GM19099 (cell line): ENCODE results near the gene TTBK2.

Experiments used
- POLR2A ChIP-seq: IDR thresholded peaks from 3 replicates; pipeline ENCODE4 v1.6.1; 2011; ENCODE audit warnings: low read depth; ENCODE audit not compliant: insufficient read length; ENCODE audit errors: extremely low read depth

The TTBK2 gene

GRCh38 chr15:42858540-42858939 lies 62.0 kb downstream of the TTBK2 start:
- TF ChIP-seq POLR2A: no peak

- TF ChIP-seq POLR2A: no peak
Measured at GRCh38 chr15:42854576-42854975, 66.0 kb downstream of the TTBK2 start.

- TF ChIP-seq POLR2A: no peak
Measured at GRCh38 chr15:42849836-42850235, 70.7 kb downstream of the TTBK2 start.

GRCh38 chr15:42848846-42849245 lies 71.7 kb downstream of the TTBK2 start:
- no peak for TF ChIP-seq POLR2A

- TF ChIP-seq POLR2A: no peak
Measured at GRCh38 chr15:42846647-42847046, 73.9 kb downstream of the TTBK2 start.

- no peak for TF ChIP-seq POLR2A
Measured at GRCh38 chr15:42845581-42845980, 75.0 kb downstream of the TTBK2 start.

GRCh38 chr15:42843699-42844098 lies 76.9 kb downstream of the TTBK2 start:
- TF ChIP-seq POLR2A: no peak

GRCh38 chr15:42836251-42836650 lies 84.3 kb downstream of the TTBK2 start:
- TF ChIP-seq POLR2A: no peak

- no peak for TF ChIP-seq POLR2A
Measured at GRCh38 chr15:42832576-42832975, 88.0 kb downstream of the TTBK2 start.

GRCh38 chr15:42826251-42826890 lies 94.2 kb downstream of the TTBK2 start:
- no peak for TF ChIP-seq POLR2A

- no peak for TF ChIP-seq POLR2A
Measured at GRCh38 chr15:42825599-42825998, 95.0 kb downstream of the TTBK2 start.

- no peak for TF ChIP-seq POLR2A
Measured at GRCh38 chr15:42820811-42821210, 99.8 kb downstream of the TTBK2 start.

GRCh38 chr15:42819786-42820185 lies 100.8 kb downstream of the TTBK2 start:
- no peak for TF ChIP-seq POLR2A

- TF ChIP-seq POLR2A: no peak
Measured at GRCh38 chr15:42811433-42811832, 109.1 kb downstream of the TTBK2 start.

- no peak for TF ChIP-seq POLR2A
Measured at GRCh38 chr15:42808913-42809312, 111.7 kb downstream of the TTBK2 start.

GRCh38 chr15:42805266-42805665 lies 115.3 kb downstream of the TTBK2 start:
- no peak for TF ChIP-seq POLR2A

- no peak for TF ChIP-seq POLR2A
Measured at GRCh38 chr15:42804739-42805138, 115.8 kb downstream of the TTBK2 start.
